ENCODE results near the gene TRIAP1. TPM values are rescaled to one million over a fixed set of nuclear protein-coding genes. Genes with fewer than 3 reads are reported as not detected.

The TRIAP1 gene
- polyA plus RNA-seq, 1 of the 3 experiments (the other 2 are of a cell fraction) = 34.1 TPM

DNA sequence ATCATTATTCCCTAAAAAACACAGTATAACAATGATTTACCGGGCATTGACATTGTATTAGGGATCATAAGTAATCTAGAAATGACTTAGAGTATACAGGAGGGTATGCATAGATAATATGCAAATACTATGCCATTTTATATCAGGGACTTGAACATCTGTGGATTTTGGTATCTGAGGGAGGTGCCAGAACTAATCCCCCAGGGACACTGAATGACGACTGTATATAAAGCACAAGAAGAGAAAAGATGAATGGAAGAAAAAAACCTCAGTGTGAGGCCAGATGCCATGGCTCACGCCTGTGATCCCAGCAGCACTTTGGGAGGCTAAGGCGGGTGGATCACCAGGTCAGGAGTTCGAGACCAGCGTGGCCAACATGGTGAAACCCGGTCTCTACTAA is 33.8 kb downstream of the TRIAP1 start:
- Histone ChIP-seq H3K9me2 (no peaks in the 10 kb centered on the region), H3K79me2 (ENCODE audit: insufficient read depth) (no peaks in the 10 kb centered on the region), H2AFZ (ENCODE audit: low read depth) (no peak overlapping the region), H3K27ac (ENCODE audit: low read depth in 2 of 2, low read length in 1 of 2) (no peak overlapping the region), H4K20me1 (ENCODE audit: insufficient read depth) (no peaks in the 10 kb centered on the region), H3K9ac (no peak overlapping the region), H3K27me3 (ENCODE audit: insufficient read depth) (no peaks in the 10 kb centered on the region), H3K4me1 (ENCODE audit: control insufficient read depth in 1 of 2, insufficient read depth in 2 of 2, low read depth in 1 of 2, low read length in 1 of 2) (no peaks in the 10 kb centered on the region), H3K9me3 (no peaks in the 10 kb centered on the region), H3K4me2 (no peak overlapping the region), H3F3A (replicated peaks; ENCODE audit: insufficient read depth) (no peaks in the 10 kb centered on the region), H3K36me3 (replicated peaks in 1 of 2; ENCODE audit: control insufficient read depth in 1 of 2, insufficient read depth in 2 of 2, low read length in 1 of 2) (no peaks in the 10 kb centered on the region), H3K4me3 (ENCODE audit: low read depth in 2 of 2, low read length in 1 of 2) (no peak overlapping the region)
- ChIA-PET CTCF (no interaction called here), POLR2A (no interaction called here)
- TF ChIP-seq RXRA (IDR thresholded peaks at IDR 0.05; ENCODE audit: borderline replicate concordance, low read depth) = no peak
- TF ChIP-seq RAD21 (IDR thresholded peaks at IDR 0.05; ENCODE audit: low read length) = no peak
- TF ChIP-seq MEF2A (IDR thresholded peaks at IDR 0.05; ENCODE audit: borderline replicate concordance, low read depth) = no peak
- TF ChIP-seq, protein P1, sequence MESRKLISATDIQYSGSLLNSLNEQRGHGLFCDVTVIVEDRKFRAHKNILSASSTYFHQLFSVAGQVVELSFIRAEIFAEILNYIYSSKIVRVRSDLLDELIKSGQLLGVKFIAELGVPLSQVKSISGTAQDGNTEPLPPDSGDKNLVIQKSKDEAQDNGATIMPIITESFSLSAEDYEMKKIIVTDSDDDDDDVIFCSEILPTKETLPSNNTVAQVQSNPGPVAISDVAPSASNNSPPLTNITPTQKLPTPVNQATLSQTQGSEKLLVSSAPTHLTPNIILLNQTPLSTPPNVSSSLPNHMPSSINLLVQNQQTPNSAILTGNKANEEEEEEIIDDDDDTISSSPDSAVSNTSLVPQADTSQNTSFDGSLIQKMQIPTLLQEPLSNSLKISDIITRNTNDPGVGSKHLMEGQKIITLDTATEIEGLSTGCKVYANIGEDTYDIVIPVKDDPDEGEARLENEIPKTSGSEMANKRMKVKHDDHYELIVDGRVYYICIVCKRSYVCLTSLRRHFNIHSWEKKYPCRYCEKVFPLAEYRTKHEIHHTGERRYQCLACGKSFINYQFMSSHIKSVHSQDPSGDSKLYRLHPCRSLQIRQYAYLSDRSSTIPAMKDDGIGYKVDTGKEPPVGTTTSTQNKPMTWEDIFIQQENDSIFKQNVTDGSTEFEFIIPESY (IDR thresholded peaks at IDR 0.05; ENCODE audit: borderline replicate concordance, low read depth) = no peak
- TF ChIP-seq POLR2AphosphoS5 (IDR thresholded peaks at IDR 0.05; ENCODE audit: low read depth, low read length) = no peak
- TF ChIP-seq, protein P2, sequence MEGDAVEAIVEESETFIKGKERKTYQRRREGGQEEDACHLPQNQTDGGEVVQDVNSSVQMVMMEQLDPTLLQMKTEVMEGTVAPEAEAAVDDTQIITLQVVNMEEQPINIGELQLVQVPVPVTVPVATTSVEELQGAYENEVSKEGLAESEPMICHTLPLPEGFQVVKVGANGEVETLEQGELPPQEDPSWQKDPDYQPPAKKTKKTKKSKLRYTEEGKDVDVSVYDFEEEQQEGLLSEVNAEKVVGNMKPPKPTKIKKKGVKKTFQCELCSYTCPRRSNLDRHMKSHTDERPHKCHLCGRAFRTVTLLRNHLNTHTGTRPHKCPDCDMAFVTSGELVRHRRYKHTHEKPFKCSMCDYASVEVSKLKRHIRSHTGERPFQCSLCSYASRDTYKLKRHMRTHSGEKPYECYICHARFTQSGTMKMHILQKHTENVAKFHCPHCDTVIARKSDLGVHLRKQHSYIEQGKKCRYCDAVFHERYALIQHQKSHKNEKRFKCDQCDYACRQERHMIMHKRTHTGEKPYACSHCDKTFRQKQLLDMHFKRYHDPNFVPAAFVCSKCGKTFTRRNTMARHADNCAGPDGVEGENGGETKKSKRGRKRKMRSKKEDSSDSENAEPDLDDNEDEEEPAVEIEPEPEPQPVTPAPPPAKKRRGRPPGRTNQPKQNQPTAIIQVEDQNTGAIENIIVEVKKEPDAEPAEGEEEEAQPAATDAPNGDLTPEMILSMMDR (IDR thresholded peaks at IDR 0.05) = no peak
- no peak for TF ChIP-seq MXI1 (IDR thresholded peaks at IDR 0.05; ENCODE audit: low read depth, low read length)
- no peak for TF ChIP-seq JUND (IDR thresholded peaks at IDR 0.05)
- no peak for TF ChIP-seq TEAD4 (IDR thresholded peaks at IDR 0.05; ENCODE audit: borderline replicate concordance, insufficient read depth)
- no peak for TF ChIP-seq SMC3 (IDR thresholded peaks at IDR 0.05; ENCODE audit: low read depth, low read length)
- TF ChIP-seq TCF12 (IDR thresholded peaks at IDR 0.05) = no peak
- TF ChIP-seq, protein P3, sequence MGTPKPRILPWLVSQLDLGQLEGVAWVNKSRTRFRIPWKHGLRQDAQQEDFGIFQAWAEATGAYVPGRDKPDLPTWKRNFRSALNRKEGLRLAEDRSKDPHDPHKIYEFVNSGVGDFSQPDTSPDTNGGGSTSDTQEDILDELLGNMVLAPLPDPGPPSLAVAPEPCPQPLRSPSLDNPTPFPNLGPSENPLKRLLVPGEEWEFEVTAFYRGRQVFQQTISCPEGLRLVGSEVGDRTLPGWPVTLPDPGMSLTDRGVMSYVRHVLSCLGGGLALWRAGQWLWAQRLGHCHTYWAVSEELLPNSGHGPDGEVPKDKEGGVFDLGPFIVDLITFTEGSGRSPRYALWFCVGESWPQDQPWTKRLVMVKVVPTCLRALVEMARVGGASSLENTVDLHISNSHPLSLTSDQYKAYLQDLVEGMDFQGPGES (IDR thresholded peaks at IDR 0.05; ENCODE audit: low read depth, low read length) = no peak
- no peak for TF ChIP-seq YY1 (IDR thresholded peaks at IDR 0.05; ENCODE audit: low read depth)
- TF ChIP-seq, protein P4, sequence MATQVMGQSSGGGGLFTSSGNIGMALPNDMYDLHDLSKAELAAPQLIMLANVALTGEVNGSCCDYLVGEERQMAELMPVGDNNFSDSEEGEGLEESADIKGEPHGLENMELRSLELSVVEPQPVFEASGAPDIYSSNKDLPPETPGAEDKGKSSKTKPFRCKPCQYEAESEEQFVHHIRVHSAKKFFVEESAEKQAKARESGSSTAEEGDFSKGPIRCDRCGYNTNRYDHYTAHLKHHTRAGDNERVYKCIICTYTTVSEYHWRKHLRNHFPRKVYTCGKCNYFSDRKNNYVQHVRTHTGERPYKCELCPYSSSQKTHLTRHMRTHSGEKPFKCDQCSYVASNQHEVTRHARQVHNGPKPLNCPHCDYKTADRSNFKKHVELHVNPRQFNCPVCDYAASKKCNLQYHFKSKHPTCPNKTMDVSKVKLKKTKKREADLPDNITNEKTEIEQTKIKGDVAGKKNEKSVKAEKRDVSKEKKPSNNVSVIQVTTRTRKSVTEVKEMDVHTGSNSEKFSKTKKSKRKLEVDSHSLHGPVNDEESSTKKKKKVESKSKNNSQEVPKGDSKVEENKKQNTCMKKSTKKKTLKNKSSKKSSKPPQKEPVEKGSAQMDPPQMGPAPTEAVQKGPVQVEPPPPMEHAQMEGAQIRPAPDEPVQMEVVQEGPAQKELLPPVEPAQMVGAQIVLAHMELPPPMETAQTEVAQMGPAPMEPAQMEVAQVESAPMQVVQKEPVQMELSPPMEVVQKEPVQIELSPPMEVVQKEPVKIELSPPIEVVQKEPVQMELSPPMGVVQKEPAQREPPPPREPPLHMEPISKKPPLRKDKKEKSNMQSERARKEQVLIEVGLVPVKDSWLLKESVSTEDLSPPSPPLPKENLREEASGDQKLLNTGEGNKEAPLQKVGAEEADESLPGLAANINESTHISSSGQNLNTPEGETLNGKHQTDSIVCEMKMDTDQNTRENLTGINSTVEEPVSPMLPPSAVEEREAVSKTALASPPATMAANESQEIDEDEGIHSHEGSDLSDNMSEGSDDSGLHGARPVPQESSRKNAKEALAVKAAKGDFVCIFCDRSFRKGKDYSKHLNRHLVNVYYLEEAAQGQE (IDR thresholded peaks at IDR 0.05; ENCODE audit: low read depth, low read length) = no peak
- TF ChIP-seq SIN3A (IDR thresholded peaks at IDR 0.05; ENCODE audit: borderline replicate concordance, low read depth, low read length) = no peak
- TF ChIP-seq GABPA (IDR thresholded peaks at IDR 0.05; ENCODE audit: low read depth) = no peak
- no peak for DNase-seq
- 69% methylated on average over 7 of the region's 7 CpGs for WGBS (ENCODE audit: low lambda C conversion rate)
